ENCODE results near the gene LIF.

Gene LIF

DNA sequence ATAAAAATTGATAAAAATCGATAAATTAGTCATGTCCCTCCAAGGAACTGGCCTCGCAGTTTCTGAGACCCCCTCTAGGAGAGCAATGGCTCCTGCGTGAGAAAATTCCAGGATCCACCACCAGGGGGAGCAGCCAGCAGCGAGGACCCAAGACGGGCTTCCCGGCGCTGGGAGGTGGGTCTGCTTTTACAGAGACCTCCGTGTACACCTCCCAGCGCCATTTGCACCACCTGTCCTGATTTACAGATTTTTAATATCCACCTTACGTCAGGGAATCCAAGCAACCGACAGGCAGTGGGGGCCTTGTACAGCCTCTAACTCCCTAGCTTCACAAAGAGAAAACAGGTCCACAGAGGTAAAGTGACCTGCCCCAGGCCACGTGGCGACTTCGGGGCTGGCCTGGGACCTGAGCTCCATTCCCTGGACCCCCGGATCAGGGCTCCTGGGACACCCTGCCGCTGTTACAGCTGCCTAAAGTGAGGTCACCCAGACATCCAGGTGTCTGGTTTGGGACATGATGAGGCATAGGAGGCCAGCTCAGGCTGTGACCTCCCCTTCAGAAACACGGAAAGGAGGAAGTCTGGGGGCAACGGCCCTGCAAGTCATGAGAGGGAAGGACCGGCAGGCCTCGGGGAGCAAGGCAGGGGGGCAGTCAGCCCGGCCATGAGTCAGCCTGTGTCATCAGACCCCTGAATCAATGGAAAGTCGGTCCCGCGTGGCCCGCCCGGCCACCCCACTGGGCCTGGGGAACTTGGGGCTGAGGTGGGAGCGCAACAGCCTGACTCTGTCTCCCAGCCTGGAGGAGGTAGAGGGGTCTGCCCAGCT lies 16.6 kb upstream of the LIF start:
- DNase-seq: peak; percentile 75 to 82

- DNase-seq: no peak
Measured at GRCh38 chr22:30262112-30262511, 15.6 kb upstream of the LIF start.

DNA sequence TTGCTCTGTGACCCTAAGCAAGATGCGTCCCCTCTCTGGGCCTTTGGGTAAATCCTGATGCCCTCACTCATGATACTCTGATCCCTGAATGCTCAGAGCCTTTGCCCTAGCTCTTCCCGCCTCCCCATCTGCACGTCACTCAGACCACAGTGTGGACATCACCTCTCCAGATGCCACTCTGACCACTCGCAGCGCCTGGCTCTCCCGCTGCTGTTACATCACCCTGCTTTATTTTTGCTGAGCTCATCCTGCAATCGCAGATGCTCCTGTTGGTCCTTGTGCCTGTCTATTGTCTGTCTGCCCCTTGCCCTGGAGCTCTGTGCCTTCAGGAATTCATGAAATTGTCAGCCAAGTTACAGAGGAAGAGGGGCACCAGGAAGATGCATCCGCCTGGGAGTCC lies 14.6 kb upstream of the LIF start:
- peak in 1 of 2 donors; percentile 63 for DNase-seq

- DNase-seq: no peak
Measured at GRCh38 chr22:30260682-30261081, 14.1 kb upstream of the LIF start.

GRCh38 chr22:30260276-30260675 lies 13.7 kb upstream of the LIF start:
- no peak for DNase-seq

GRCh38 chr22:30254314-30254713 lies 7.8 kb upstream of the LIF start:
- DNase-seq: no peak

DNA sequence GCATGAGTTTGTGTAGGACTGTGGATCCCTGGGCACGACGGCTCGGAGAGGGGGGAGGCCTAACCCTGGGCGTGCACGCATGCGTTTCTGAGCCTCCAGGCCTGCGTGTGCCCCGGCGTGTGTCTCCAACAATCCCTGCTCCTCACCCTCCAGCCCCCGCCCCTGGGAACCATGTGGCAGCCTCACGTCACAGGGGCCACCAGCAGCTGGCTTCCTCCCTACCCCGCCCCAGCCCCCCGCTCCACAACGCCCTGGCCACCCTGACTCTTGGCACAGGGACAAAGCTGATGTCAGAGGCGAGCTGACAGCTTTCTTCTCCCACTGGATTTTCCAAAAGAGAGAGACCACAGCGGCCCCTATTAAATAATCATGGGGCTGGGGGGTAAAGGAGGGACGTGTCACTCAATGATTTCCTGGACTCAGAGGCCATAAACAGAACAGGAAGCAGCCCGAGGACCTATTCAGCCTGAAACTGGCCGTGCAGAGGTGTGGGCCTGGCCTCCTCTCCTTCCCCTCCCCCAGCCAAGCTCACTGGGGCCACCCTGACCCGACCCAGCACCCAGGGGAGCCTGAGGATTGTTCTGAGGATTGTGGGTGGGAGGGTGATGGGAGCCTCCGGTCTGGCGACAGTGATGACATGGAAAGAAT lies 6.8 kb upstream of the LIF start:
- no peak for DNase-seq

DNA sequence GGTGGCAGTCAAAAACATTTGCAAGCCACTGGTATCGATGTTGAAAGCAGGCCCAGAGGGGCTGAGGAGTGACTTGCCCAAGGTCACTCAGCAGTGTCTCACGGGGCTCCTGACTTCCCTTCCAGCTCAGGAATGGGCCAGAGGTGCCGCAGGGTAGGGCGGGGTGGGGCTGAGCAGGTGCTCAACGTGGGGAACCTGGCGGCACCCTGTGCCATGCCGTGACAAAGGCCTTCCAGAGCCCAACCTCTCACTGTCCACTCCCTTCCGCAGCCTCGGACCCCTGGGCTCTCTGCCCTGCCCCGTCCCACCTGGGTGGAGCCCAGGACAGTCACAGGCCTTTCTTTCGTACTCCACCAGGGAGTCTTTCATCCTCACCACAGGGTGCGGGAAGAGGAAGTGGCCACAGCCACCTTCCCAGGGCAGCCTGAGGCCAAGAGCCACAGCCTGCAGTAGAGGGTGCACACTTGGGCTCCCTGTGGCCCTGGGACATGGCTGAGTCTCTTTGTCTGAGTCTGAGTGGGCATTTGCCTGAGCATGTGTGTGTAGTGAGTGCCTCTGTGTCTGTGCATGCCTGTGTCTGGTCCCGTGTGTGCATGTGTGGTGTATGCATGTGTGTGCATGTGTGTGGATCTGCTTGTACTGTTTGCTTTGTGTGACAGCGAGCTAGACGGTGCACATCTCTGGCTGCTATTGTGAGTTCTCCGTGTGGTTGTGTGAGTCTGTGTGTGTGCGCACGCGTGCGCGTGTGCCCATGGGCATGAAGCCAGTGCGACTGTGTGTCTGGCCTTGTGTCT lies 6.0 kb upstream of the LIF start:
- no peak for DNase-seq

GRCh38 chr22:30251711-30252110 lies 5.2 kb upstream of the LIF start:
- DNase-seq: no peak

DNA sequence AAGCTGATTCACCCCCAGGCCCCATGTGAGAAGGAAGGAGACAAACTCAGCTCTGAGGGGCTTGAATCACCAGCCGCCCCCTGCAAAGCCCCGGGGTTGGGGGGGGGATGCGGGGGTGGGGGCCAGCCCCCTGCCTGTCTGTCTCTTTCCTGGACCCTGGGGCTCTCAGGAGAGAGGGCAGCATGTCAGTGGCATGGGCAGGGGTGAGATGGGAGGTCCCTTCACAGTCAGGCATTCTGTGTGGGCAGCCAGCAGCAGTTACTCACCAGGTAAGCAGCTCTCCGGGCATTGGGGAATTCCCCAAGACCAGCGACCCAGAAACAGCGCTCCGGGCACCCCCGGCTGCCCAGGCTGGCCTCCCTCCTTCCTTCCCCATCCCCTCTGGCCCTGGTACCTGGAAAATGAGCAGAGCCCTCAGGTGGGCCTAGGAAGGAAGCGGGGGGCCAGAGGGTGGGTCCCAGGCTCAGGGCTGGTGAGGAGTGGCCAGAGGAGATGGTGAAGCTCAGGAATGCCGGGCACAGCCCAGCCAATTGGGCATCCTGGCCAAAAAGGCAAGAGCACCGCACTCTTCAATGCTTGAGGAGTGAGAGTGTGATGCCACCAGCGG lies 4.2 kb upstream of the LIF start:
- no peak for DNase-seq

DNA sequence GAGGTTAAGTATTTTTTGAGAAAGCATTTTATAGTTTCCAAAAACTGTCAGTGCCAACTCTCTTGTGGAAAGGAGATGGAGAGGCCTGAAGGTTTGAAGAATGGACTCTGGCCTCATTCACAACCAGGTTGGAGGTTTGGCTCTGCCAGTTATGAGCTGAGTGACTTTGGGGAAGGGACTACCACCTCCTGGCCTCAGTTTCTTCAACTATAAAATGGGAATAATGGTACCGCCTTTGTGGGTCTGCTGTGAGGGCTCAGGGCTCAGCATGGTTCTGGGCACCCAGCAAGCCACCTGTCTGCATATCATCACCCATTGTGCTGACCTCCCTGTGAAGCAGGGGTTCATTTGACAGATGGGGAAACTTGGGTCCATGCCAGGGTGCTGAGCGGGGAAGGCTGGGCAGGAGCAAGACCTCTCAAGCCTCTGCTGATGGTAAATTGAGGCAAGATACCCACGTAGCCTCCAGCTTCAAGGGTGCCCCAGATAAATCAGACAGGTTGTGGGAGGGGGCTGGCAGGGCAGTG lies 3.5 kb upstream of the LIF start:
- no peak for DNase-seq

DNA sequence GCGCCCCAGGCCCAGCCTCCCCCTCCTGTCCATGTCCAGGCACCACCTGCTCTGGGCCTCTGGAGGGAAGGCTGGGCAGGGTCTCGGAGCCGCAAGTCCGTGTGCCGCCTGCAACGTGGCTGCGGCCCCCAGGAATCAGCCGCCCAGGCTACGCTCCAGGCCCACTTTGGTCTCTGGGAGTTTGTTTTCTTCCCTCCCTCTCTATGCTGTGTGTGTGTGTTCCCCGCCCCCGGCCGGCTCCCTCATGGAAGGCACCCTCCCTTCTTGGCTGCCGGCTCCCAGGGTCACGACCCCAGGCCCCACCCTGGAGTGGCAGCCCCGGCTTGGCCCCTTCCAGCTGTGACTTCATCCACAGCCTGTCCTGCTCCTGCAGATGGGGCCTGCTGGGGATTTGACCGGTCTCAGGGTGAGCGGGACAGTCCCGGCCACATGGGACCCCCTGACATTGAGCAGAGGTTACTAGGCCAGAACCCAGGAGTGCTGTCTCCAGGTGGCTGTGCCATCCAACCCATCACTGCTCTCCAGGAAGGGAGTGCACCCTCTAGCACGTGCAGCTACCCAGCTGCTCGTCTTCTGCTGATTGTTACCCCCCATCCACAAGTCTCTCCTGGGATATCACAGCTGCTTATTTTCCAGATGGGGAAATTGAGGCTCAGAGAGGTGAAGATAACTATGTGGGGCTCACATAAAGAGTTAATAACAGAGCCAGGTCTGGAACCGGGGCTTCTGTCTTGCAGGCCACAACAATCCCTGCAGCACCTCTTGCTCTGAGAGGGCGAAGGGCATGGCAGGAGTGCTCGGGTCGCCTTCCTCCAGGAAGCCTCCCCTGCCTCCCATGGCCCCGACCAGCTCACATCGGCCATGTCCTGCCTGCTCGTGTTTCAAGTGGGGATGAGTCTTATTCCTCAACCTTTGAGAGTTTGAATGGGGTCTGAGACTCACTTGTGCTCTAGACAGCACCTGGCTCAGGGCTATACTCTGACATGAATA lies 2.8 kb upstream of the LIF start:
- no peak for DNase-seq

DNA sequence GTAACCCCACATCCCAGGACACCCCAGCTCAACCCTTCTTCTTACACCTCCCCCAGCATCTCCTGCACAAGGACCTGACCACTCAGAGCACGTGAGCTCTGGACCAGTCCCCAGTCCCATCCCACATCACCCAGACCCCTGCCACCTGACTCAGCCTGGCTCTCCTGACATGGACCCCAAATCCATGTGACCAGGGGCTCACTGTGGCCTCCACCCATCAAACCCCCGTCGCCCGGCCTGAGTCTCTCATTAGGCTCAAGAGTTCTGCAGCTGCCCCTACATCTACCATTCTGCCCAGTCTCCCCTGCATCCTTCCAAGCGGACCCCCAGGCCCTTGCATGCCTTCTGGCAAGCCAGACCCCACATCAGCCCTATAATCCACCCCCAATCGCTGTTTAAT lies 1.9 kb upstream of the LIF start:
- DNase-seq: no peak

DNA sequence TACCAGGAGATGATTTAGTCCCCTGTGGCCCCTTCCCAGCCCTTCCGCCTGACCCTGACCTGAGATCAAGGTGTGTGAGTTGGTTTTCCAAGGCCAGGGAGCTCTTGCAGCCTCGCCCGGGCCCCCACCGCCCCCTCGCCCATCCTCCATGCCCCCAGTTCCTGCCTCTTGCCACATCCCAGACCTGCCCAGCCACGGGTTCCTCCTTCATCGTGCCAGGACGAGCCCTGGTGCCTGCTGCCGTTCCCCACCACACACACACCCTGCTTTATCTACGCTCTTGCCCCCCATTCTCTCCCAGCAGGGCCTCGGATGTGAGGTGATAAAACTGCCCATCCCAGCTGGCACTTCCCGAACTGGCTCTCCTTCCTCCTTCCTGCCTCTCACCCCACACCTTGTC lies 1.4 kb upstream of the LIF start:
- no peak for DNase-seq

- no peak for DNase-seq
Measured at GRCh38 chr22:30247561-30247960, 1.0 kb upstream of the LIF start.

- no peak for DNase-seq
Measured at GRCh38 chr22:30246814-30247376, 336 bp upstream of the LIF start.

DNA sequence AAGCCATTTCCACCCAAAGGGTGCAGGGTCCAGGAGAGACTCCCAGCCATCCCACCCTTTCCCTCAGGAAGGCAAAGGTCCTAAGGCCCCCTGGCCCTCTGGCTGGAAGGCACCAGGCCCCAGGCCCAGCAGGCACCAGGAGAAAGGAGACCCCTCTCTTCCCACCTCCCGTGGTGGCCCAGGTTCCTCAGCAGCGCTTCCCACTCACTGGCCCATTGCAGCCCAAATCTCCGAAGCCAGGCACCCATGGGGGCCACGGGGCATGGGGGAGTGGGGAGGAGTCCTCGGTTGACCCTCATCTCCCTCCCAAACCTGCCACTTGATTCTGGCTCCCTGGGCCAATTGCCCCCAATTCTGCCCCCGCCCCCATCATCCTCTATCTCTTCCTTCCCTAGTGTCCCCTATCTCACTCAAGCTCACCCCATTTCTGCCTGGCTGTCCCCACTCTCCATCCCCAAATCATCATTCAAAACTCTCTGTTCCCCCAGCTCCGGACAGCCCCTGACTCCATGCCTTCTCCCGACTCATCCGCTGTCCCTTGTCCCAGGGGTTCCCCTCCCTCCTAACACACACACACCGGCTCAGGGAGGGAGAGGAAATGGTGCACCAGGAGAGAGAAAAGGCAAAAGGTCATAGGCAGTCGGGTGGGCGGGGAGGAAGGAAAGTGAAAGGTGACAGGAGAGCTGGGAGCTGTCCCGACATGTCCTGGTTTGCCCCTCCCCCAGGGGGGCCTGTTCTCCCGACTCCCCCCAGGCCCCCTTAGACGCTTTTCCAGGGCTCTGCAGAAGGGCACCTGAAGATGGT lies 1.2 kb downstream of the LIF start:
- no peak for DNase-seq

DNA sequence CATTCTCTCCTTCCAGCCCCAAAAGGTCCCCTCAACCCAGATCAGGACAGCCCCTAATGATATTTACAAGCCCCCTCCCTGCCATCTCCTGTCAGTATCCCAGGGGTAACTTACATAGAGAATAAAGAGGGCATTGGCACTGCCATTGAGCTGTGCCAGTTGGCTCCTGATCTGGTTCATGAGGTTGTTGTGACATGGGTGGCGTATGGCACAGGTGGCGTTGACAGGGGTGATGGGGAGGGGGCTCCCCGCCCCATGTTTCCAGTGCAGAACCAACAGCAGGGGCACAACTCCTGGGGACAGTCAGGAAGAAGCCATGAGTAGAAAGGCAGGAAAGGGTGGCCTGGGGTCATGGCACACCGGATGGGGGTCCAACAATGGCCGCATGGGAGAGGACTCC lies 1.9 kb downstream of the LIF start:
- no peak for DNase-seq

DNA sequence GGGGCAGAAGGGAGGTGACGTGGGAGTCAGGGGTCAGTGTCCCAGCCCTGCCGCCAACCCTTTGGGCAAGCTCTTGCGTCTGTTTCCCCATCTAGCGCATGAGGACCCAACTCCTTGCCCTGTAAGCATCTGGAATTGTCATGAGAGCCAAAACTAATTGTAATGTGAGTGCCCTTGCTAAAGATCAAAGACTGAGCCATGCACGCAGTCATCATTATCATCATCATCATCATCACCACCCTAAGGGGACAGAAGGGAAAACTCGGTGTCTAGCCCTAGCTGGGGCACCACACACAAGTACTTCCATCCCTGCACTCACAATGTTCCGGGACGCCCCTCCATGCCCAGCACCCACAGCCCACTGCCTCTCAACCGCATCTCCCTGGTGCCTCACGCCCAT lies 2.5 kb downstream of the LIF start:
- DNase-seq: no peak

GRCh38 chr22:30243661-30244060 lies 2.9 kb downstream of the LIF start:
- DNase-seq: no peak

Measured in CD4-positive, alpha-beta T cell treated with Interferon alpha-2 for 1 hour (primary cell).